Osteocyte (in vitro differentiated cells): ENCODE measurements around the gene ITIH5. TPM values are rescaled to one million over a fixed set of nuclear protein-coding genes. Genes with fewer than 3 reads are reported as not detected.

Experiments used
- DNase-seq: peaks from one replicate; pipeline ENCODE4 v3.0.0; 2021; ENCODE audit warnings: mixed read lengths; ENCODE audit not compliant: unreplicated experiment; ENCODE audit errors: extremely low spot score
- H3K27ac Mint-ChIP-seq: one replicate; pipeline ENCODE4 v1.8.0; 2021; ENCODE audit warnings: mild to moderate bottlenecking, mixed read lengths; ENCODE audit not compliant: unreplicated experiment
- H3K27me3 Mint-ChIP-seq: one replicate; pipeline ENCODE4 v1.8.0; 2021; ENCODE audit warnings: mixed read lengths; ENCODE audit not compliant: unreplicated experiment
- H3K36me3 Mint-ChIP-seq: one replicate; pipeline ENCODE4 v1.8.0; 2021; ENCODE audit warnings: mixed read lengths; ENCODE audit not compliant: unreplicated experiment
- H3K4me1 Mint-ChIP-seq: one replicate; pipeline ENCODE4 v1.8.0; 2021; ENCODE audit warnings: mixed read lengths; ENCODE audit not compliant: unreplicated experiment
- H3K4me3 Mint-ChIP-seq: one replicate; pipeline ENCODE4 v1.8.0; 2021; ENCODE audit warnings: mild to moderate bottlenecking, moderate library complexity, mixed read lengths; ENCODE audit not compliant: unreplicated experiment
- H3K9me3 Mint-ChIP-seq: one replicate; pipeline ENCODE4 v1.8.0; 2021; ENCODE audit warnings: mixed read lengths; ENCODE audit not compliant: unreplicated experiment
- total RNA-seq: library from RNA; stranded (reverse); gene quantifications from 2 replicates; pipeline ENCODE4 v1.2.1, GENCODE V29; 2021
- TF ChIP-seq, protein P1 (sequence below): fragments of 200-600 bp; sonication (generic); IDR thresholded peaks from 2 replicates; pipeline ENCODE4 v1.5.0; 2021; ENCODE audit warnings: antibody characterized with exemption, mild to moderate bottlenecking, moderate library complexity

ITIH5 gene
- total RNA-seq, 1 donor from 2014 or later, result 0.35 TPM

DNA sequence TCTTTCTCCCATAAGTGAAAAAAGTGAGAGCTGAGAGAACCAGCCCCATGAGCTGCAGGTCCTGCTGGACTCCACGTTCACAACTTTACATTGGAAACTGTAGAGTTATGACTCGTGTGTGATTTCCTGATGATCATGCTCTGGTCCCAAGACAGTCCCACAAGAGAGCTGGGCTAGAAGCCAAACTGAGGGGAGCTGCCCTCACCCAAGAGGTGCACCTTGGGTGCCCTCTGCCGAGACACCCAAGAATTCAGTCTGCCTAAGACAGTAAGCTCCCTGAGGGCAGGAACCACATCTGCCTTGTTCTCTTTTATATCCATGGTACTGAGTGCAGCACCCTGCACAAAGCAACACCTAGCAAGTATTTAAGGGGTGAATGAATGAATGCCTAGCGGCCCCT is 143.1 kb downstream of the ITIH5 start:
- H3K27ac Mint-ChIP-seq, result no peak overlapping the region
- DNase-seq, result no peak
- no peaks in the 10 kb centered on the region for H3K9me3 Mint-ChIP-seq
- H3K4me3 Mint-ChIP-seq, result no peak overlapping the region
- no peaks in the 10 kb centered on the region for H3K4me1 Mint-ChIP-seq
- no peaks in the 10 kb centered on the region for H3K36me3 Mint-ChIP-seq
- TF ChIP-seq, protein P1, sequence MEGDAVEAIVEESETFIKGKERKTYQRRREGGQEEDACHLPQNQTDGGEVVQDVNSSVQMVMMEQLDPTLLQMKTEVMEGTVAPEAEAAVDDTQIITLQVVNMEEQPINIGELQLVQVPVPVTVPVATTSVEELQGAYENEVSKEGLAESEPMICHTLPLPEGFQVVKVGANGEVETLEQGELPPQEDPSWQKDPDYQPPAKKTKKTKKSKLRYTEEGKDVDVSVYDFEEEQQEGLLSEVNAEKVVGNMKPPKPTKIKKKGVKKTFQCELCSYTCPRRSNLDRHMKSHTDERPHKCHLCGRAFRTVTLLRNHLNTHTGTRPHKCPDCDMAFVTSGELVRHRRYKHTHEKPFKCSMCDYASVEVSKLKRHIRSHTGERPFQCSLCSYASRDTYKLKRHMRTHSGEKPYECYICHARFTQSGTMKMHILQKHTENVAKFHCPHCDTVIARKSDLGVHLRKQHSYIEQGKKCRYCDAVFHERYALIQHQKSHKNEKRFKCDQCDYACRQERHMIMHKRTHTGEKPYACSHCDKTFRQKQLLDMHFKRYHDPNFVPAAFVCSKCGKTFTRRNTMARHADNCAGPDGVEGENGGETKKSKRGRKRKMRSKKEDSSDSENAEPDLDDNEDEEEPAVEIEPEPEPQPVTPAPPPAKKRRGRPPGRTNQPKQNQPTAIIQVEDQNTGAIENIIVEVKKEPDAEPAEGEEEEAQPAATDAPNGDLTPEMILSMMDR, result no peak
- H3K27me3 Mint-ChIP-seq, result peaks cover 3% of the 10 kb centered on the region

DNA sequence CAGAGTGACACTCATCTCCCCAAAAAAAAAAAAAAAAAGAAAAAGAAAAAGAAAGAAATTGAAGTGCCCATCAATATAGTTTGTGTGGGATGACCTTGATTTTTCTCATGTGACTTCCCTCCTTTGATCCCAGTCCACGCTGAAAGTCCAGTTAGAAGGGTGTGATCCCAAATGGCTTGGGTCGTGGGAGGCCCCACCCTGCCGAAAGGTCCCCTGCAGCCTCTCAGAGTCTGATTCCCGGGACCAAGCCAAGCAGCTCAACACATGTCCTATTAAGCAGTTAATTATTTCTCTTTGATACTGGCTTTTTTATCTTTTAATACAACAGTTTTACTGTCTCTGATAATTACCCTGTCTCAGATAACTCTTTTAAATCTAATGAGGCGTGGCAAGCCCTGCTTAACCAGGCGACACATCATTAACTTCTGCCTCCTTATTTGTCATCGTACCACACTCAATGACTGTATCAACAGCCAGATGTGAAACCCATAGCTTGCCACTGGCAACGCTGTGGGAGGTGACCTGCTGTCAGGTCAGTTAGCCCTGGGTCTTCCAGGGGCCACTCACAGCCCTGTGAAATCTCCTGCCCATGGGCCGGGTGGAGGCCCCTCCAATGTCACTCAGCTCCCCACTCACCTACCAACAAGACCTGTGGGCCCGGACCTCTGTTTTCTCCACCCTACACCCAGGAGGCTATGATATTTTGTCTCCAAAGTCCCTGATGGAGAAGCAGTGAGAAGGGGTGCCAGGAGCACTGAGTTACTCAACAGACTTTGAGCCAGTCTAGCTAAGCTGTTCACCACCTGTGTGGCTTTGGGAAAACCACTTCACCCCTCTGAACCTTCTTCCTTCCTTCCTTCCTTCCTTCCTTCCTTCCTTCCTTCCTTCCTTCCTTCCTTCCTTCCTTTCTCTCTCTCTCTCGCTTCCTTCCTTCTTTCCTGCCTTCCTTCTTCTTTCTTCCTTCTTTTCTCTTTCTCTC is 146.0 kb downstream of the ITIH5 start:
- Mint-ChIP-seq H3K4me1 (no peaks in the 10 kb centered on the region), H3K27ac (no peak overlapping the region), H3K4me3 (no peak overlapping the region), H3K36me3 (no peaks in the 10 kb centered on the region), H3K9me3 (no peaks in the 10 kb centered on the region), H3K27me3 (no peaks in the 10 kb centered on the region)
- DNase-seq, result no peak
- TF ChIP-seq, protein P1, result no peak

DNA sequence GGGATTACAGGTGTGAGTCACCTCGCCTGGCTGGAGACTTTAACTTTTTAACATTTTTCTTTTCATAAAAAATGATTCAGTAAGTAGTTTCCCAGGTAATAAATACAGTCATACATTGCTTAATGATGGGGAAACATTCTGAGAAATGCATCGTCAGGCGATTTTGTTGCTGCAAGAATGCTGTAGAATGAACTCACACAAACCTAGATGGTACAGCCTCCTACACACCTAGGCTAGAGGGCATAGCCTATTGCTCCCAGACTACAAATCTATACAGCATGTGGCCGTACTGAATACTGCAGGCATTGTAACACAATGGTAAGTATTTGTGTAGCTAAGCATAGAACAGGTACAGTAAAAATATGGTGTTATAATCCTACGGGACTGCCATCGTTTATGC is 147.4 kb downstream of the ITIH5 start:
- DNase-seq, result no peak
- Mint-ChIP-seq H3K4me1 (no peaks in the 10 kb centered on the region), H3K36me3 (no peaks in the 10 kb centered on the region), H3K27me3 (peaks cover 9% of the 10 kb centered on the region), H3K27ac (no peak overlapping the region), H3K9me3 (no peaks in the 10 kb centered on the region), H3K4me3 (no peak overlapping the region)
- TF ChIP-seq, protein P1, result no peak

DNA sequence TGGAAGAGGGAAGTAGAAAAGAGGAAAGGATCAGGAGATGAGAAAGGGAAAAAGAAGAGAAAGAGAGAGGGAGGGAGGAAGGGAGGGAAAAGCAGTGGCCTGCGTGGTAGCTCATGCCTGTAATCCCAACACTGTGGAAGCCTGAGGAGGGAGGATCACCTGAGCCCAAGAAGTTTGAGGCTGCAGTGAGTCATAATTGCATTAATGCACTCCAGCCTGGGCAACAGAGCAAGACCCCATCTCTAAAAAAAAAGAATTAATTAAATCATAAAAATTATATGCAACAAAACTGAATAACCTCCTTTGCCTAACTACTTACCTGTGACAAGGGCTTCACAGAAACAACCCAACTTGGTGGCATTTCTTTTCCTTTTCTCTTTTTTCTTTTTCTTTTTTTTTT is 148.1 kb downstream of the ITIH5 start:
- H3K9me3 Mint-ChIP-seq, result no peaks in the 10 kb centered on the region
- DNase-seq, result no peak

DNA sequence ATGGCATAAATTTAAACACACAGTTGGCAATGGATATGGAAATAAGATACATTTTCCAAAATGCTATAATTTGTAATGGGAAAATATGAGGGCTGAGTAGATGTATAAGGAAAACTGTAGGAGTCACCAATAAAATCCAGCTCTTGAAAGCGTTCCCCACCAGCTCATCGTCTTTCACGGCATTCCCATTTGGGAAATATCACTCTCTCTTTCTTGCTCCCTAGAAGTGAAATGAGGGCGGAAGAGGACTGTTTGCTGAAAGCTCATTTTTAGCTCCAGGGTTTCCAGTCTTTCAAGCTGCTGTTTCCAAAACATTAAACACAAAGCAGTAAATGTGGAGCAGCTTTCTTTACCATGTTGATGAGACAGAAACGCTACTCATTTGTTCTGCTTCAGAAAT is 151.3 kb downstream of the ITIH5 start:
- Mint-ChIP-seq H3K4me1 (no peaks in the 10 kb centered on the region), H3K36me3 (no peaks in the 10 kb centered on the region), H3K27ac (no peak overlapping the region), H3K27me3 (peaks cover 17% of the 10 kb centered on the region), H3K9me3 (no peaks in the 10 kb centered on the region), H3K4me3 (no peak overlapping the region)
- no peak for DNase-seq
- TF ChIP-seq, protein P1, result no peak

More for the DNA sequence above, 148.1 kb downstream of the ITIH5 start:
- no peaks in the 10 kb centered on the region for H3K4me1 Mint-ChIP-seq
- no peaks in the 10 kb centered on the region for H3K36me3 Mint-ChIP-seq
- no peak overlapping the region for H3K27ac Mint-ChIP-seq
- H3K27me3 Mint-ChIP-seq, result peaks cover 12% of the 10 kb centered on the region
- TF ChIP-seq, protein P1, result no peak
- H3K4me3 Mint-ChIP-seq, result no peak overlapping the region
